ENCODE data around the gene LIN7B. TPM values are rescaled to one million over a fixed set of nuclear protein-coding genes. Genes with fewer than 3 reads are reported as not detected.

Gene LIN7B
- polyA plus RNA-seq, 1 of the 3 experiments (the other 2 are of a cell fraction), result 20.8 TPM

DNA sequence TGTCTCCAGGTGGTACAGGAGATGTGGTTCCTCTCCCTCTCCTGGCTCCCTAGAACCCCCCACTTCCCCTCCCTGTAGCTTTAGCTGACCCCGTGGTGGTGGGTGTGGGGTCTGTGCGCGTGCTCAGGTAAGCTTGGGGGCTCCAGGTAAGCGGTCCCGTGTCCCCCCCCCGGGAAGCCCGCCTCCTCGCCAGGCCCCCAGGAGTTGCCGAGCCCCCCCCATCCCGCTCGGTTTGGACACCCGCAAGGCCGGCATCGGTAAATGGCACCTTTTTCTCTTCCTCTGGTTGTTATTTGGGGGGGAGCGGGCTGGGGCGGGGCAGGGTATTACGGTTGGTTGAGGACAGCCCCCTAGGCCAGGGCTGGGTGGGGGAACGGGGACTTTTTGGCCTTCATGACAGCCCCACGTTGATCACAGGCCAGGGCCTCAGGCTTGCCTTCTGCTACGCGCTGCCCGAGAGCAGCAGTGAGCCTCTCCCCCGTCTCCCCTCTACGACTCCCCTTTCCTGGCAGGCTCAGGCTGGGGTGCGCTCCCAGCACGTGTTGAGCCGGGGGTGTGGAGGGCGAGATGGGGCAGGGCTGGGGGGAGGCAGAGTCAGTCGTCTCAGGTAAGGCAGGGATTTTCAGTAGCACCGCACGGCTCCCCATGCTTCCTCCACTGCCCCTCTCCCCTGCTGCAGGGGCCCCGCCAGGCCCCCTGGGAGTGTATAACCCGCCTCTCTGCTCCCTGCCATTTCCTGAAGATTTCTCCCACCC is 10.7 kb upstream of the LIN7B start:
- H3K4me1 ChIP-seq (ENCODE audit: control insufficient read depth in 1 of 2, insufficient read depth in 2 of 2, low read depth in 1 of 2, low read length in 1 of 2), result peaks cover 0 to 3% of the 10 kb centered on the region in 2 experiments; a peak in 1 of 4 replicates
- H3K79me2 ChIP-seq (ENCODE audit: insufficient read depth), result peaks cover 46% of the 10 kb centered on the region
- no peak overlapping the region for H3K4me2 ChIP-seq
- no peak overlapping the region for H3K4me3 ChIP-seq (ENCODE audit: low read depth in 2 of 2, low read length in 1 of 2)
- H3K9me2 ChIP-seq, result no peaks in the 10 kb centered on the region
- peaks cover 47 to 81% of the 10 kb centered on the region in 2 experiments for H3K36me3 ChIP-seq (replicated peaks in 1 of 2; ENCODE audit: control insufficient read depth in 1 of 2, insufficient read depth in 2 of 2, low read length in 1 of 2)
- H4K20me1 ChIP-seq (ENCODE audit: insufficient read depth), result peaks cover 55% of the 10 kb centered on the region
- TF ChIP-seq FOXJ3 (CRISPR knock-in tag; IDR thresholded peaks at IDR 0.05) (no peak), FOSL2 (IDR thresholded peaks at IDR 0.05; ENCODE audit: borderline replicate concordance, low read depth) (no peak), TCF12 (IDR thresholded peaks at IDR 0.05) (no peak), RCOR1 (IDR thresholded peaks at IDR 0.05; ENCODE audit: low read length) (no peak), RAD21 (IDR thresholded peaks at IDR 0.05; ENCODE audit: low read length) (no peak), USF1 (IDR thresholded peaks at IDR 0.05; ENCODE audit: borderline replicate concordance, low read depth) (no peak), NFIC (IDR thresholded peaks at IDR 0.05; ENCODE audit: borderline replicate concordance) (no peak), REST (IDR thresholded peaks at IDR 0.05; ENCODE audit: low read depth, low read length) (no peak), CHD2 (IDR thresholded peaks at IDR 0.05; ENCODE audit: low read length, partially characterized antibody) (no peak), RXRA (IDR thresholded peaks at IDR 0.05; ENCODE audit: borderline replicate concordance, low read depth) (no peak), MXI1 (IDR thresholded peaks at IDR 0.05; ENCODE audit: low read depth, low read length) (no peak), TAF1 (IDR thresholded peaks at IDR 0.05; ENCODE audit: borderline replicate concordance, low read depth, low read length) (no peak), ELF1 (IDR thresholded peaks at IDR 0.05) (no peak), EZH2phosphoT487 (IDR thresholded peaks at IDR 0.05; ENCODE audit: borderline replicate concordance, low read depth) (no peak), JUND (IDR thresholded peaks at IDR 0.05) (no peak)
- TF ChIP-seq, protein P1, sequence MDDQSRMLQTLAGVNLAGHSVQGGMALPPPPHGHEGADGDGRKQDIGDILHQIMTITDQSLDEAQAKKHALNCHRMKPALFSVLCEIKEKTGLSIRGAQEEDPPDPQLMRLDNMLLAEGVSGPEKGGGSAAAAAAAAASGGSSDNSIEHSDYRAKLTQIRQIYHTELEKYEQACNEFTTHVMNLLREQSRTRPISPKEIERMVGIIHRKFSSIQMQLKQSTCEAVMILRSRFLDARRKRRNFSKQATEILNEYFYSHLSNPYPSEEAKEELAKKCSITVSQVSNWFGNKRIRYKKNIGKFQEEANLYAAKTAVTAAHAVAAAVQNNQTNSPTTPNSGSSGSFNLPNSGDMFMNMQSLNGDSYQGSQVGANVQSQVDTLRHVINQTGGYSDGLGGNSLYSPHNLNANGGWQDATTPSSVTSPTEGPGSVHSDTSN (IDR thresholded peaks at IDR 0.05), result no peak
- TF ChIP-seq, protein P2, sequence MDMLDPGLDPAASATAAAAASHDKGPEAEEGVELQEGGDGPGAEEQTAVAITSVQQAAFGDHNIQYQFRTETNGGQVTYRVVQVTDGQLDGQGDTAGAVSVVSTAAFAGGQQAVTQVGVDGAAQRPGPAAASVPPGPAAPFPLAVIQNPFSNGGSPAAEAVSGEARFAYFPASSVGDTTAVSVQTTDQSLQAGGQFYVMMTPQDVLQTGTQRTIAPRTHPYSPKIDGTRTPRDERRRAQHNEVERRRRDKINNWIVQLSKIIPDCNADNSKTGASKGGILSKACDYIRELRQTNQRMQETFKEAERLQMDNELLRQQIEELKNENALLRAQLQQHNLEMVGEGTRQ (IDR thresholded peaks at IDR 0.05; ENCODE audit: borderline replicate concordance, low read depth, low read length), result no peak
- TF ChIP-seq, protein P3, sequence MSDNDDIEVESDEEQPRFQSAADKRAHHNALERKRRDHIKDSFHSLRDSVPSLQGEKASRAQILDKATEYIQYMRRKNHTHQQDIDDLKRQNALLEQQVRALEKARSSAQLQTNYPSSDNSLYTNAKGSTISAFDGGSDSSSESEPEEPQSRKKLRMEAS (IDR thresholded peaks at IDR 0.05; ENCODE audit: low read depth), result no peak
- no peak overlapping the region for H3K9ac ChIP-seq
- H2AFZ ChIP-seq (ENCODE audit: low read depth), result no peak overlapping the region
- H3K27ac ChIP-seq (ENCODE audit: low read depth in 2 of 2, low read length in 1 of 2), result no peak overlapping the region
- no peak for DNase-seq
- ChIA-PET CTCF (interaction anchor here (1.2 to 1.3 kb wide), 2 partner anchors 16 to 95 kb away, joined by 4 read pairs; no protein-coding TSS in a partner anchor), POLR2A (no interaction called here)
- H3K27me3 ChIP-seq (ENCODE audit: insufficient read depth), result no peaks in the 10 kb centered on the region
- no peaks in the 10 kb centered on the region for H3K9me3 ChIP-seq
- WGBS (ENCODE audit: low lambda C conversion rate), result 94% methylated on average over 22 of the region's 33 CpGs
- H3F3A ChIP-seq (replicated peaks; ENCODE audit: insufficient read depth), result peaks cover 53% of the 10 kb centered on the region
